Testis (tissue), 3 donors: ENCODE data around the gene GALNT14. TPM values are rescaled to one million over a fixed set of nuclear protein-coding genes. Genes with fewer than 3 reads are reported as not detected.
A peak's percentile ranks its signal among the peaks of the same experiment; 100 is the strongest.

Source experiments
- DNase-seq: peaks from one replicate; pipeline ENCODE4 v3.0.0-alpha.2; 2019
- H3K27ac ChIP-seq, 2 donors: fragments of 200-600 bp; sonication (generic); one replicate each; pipeline ENCODE4 v1.5.1; 2019
- H3K27me3 ChIP-seq: fragments of 200-600 bp; sonication (generic); one replicate; pipeline ENCODE4 v1.5.1; 2019
- H3K36me3 ChIP-seq: fragments of 200-600 bp; sonication (generic); one replicate; pipeline ENCODE4 v1.5.1; 2017; ENCODE audit warnings: low read depth; ENCODE audit errors: missing control alignments
- H3K4me1 ChIP-seq: fragments of 200-600 bp; sonication (generic); one replicate; pipeline ENCODE4 v1.5.1; 2019
- H3K4me3 ChIP-seq, 2 donors: fragments of 200-600 bp; sonication (generic); one replicate each; pipeline ENCODE4 v1.5.1; 2017 to 2019
- H3K9me3 ChIP-seq: fragments of 200-600 bp; sonication (generic); one replicate; pipeline ENCODE4 v1.5.1; 2017
- POLR2A ChIP-seq: fragments of 450-650 bp; IDR thresholded peaks from one replicate; pipeline ENCODE4 v1.6.1; 2017; ENCODE audit warnings: antibody characterized with exemption, mild to moderate bottlenecking, moderate library complexity
- WGBS, 2 donors: methylation state at CpG; one replicate each; pipeline ENCODE4 v1.1.5; 2018; 5-methylcytosine and 5-hydroxymethylcytosine counted together
- intact Hi-C: fragments of 100-400 bp; cut with DNase I; formaldehyde crosslinking; loops from one replicate; pipeline ENCODE4 v1.15.1; 2023; ENCODE audit warnings: low total_unique reads
- polyA plus RNA-seq: library from polyadenylated mRNA; stranded (reverse); fragments of 350-450 nt; fragmentation: Illumina TruSeq; extraction: RNeasy Lipid Tissue Mini Kit (QIAGEN cat#74804); gene quantifications from one replicate; pipeline ENCODE4 v1.2.3, GENCODE V29; 2014; ENCODE audit warnings: low read depth, low replicate concordance; ENCODE audit not compliant: insufficient read depth
- total RNA-seq, 2 donors: library from RNA; depleted of rRNA; stranded (reverse); fragments of >200 nt; gene quantifications; one replicate each; pipeline ENCODE4 v1.2.3, GENCODE V29; 2016
- TF ChIP-seq, protein P1 (sequence below), 3 experiments: fragments of 450-650 bp in 2 of 3; fragments of 200-600 bp in 1 of 3; sonication (generic) in 1 of 3; IDR thresholded peaks; one replicate each; pipeline ENCODE4 v1.5.1; 2016 to 2019; ENCODE audit warnings: antibody characterized with exemption in 3 of 3, mild to moderate bottlenecking in 2 of 3, moderate library complexity in 1 of 3

GALNT14 gene
- total and polyA plus RNA-seq, 3 donors from 2014 or later = 6.9 to 31.5 (median 11.6) TPM

- no peak for TF ChIP-seq POLR2A
- TF ChIP-seq, protein P1, sequence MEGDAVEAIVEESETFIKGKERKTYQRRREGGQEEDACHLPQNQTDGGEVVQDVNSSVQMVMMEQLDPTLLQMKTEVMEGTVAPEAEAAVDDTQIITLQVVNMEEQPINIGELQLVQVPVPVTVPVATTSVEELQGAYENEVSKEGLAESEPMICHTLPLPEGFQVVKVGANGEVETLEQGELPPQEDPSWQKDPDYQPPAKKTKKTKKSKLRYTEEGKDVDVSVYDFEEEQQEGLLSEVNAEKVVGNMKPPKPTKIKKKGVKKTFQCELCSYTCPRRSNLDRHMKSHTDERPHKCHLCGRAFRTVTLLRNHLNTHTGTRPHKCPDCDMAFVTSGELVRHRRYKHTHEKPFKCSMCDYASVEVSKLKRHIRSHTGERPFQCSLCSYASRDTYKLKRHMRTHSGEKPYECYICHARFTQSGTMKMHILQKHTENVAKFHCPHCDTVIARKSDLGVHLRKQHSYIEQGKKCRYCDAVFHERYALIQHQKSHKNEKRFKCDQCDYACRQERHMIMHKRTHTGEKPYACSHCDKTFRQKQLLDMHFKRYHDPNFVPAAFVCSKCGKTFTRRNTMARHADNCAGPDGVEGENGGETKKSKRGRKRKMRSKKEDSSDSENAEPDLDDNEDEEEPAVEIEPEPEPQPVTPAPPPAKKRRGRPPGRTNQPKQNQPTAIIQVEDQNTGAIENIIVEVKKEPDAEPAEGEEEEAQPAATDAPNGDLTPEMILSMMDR (IDR thresholded peaks at IDR 0.05) = no peak
- peaks cover 29% of the 10 kb centered on the region for H3K4me1 ChIP-seq
- no peak overlapping the region for H3K27ac ChIP-seq
- H3K27me3 ChIP-seq = no peaks in the 10 kb centered on the region
- 45 to 80% methylated on average over 2 of the region's 2 CpGs for WGBS, 2 donors
- no peak overlapping the region for H3K4me3 ChIP-seq
- H3K9me3 ChIP-seq = no peaks in the 10 kb centered on the region
- no peaks in the 10 kb centered on the region for H3K36me3 ChIP-seq
- intact Hi-C loops = no loop called here
- DNase-seq = peak; percentile 37
Measured at GRCh38 chr2:30984148-30984547, 154.1 kb downstream of the GALNT14 start.

GRCh38 chr2:30981510-30981909, 156.7 kb downstream of the GALNT14 start:
- DNase-seq = peak; percentile 37
- no peak overlapping the region for H3K4me3 ChIP-seq
- H3K9me3 ChIP-seq = no peaks in the 10 kb centered on the region
- WGBS, 2 donors = 39 to 51% methylated on average over 8 of the region's 8 CpGs
- intact Hi-C loops = no loop called here
- no peak for TF ChIP-seq POLR2A
- TF ChIP-seq, protein P1 (IDR thresholded peaks at IDR 0.05) = no peak
- no peaks in the 10 kb centered on the region for H3K27me3 ChIP-seq
- H3K27ac ChIP-seq = no peak overlapping the region
- H3K36me3 ChIP-seq = no peaks in the 10 kb centered on the region
- H3K4me1 ChIP-seq = peaks cover 31% of the 10 kb centered on the region

GRCh38 chr2:30981096-30981495, 157.1 kb downstream of the GALNT14 start:
- Histone ChIP-seq H3K27ac (peak overlapping the region in 1 of 2 donors; percentile 13), H3K9me3 (no peaks in the 10 kb centered on the region), H3K4me1 (peaks cover 31% of the 10 kb centered on the region), H3K4me3 (no peak overlapping the region), H3K27me3 (no peaks in the 10 kb centered on the region), H3K36me3 (no peaks in the 10 kb centered on the region)
- intact Hi-C loops = no loop called here
- DNase-seq = no peak
- TF ChIP-seq, protein P1 (IDR thresholded peaks at IDR 0.05) = no peak
- TF ChIP-seq POLR2A = no peak
- WGBS, 2 donors = 41 to 76% methylated on average over 3 of the region's 3 CpGs

GRCh38 chr2:30979822-30980245, 158.4 kb downstream of the GALNT14 start:
- Histone ChIP-seq H3K27ac (peak overlapping the region in 1 of 2 donors; percentile 2), H3K4me3 (no peak overlapping the region), H3K4me1 (peaks cover 26% of the 10 kb centered on the region), H3K36me3 (no peaks in the 10 kb centered on the region), H3K27me3 (no peaks in the 10 kb centered on the region), H3K9me3 (no peaks in the 10 kb centered on the region)
- 40 to 68% methylated on average over 6 of the region's 6 CpGs for WGBS, 2 donors
- TF ChIP-seq, protein P1 (IDR thresholded peaks at IDR 0.05) = no peak
- TF ChIP-seq POLR2A = no peak
- intact Hi-C loops = no loop called here
- peak; percentile 51 for DNase-seq

DNA sequence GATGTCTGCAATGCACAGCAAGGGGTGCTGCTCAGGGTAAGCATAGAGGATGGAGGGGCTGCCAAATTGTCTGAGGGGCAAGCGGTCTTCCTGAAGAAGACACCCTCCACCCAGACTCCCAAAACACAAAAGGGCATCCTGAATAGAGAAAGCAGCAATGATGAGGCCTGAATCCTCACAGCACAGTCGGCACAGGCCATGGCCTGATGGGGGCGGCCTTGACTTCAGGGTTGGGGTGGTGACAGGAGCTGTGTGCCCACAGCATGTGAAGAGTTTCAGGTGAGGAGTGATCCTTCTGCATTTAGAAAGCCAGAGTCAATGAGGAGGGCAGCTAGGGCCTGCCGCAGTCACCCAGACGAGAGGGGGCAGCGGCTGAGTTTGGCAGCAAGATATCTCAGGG, 159.4 kb downstream of the GALNT14 start:
- Histone ChIP-seq H3K4me1 (peaks cover 26% of the 10 kb centered on the region), H3K36me3 (no peaks in the 10 kb centered on the region), H3K9me3 (no peaks in the 10 kb centered on the region), H3K27me3 (no peaks in the 10 kb centered on the region), H3K4me3 (no peak overlapping the region), H3K27ac (no peak overlapping the region)
- DNase-seq = no peak
- intact Hi-C loops = no loop called here
- TF ChIP-seq, protein P1 (IDR thresholded peaks at IDR 0.05) = no peak
- TF ChIP-seq POLR2A = no peak
- WGBS, 2 donors = 79 to 82% methylated on average over 6 of the region's 6 CpGs
